Stimulated activated CD4-positive, alpha-beta T cell treated with anti-CD3 and anti-CD28 coated beads, Interleukin-1b, Interleukin-23, amount 100 ng/mL, for 24 hours (primary cell): ENCODE measurements around the gene IGSF3.
"Not testable (repeated sequence)": the region's sequence is repeated elsewhere in the genome, so short reads cannot be mapped to it uniquely, and the experiment has no call there.

Source experiments
- DNase-seq, 4 experiments: peaks; one replicate each; pipeline ENCODE4 v3.0.0-alpha.2; 2020; ENCODE audit warnings: low read depth in 4 of 4, low spot score in 1 of 4

Gene IGSF3

DNA sequence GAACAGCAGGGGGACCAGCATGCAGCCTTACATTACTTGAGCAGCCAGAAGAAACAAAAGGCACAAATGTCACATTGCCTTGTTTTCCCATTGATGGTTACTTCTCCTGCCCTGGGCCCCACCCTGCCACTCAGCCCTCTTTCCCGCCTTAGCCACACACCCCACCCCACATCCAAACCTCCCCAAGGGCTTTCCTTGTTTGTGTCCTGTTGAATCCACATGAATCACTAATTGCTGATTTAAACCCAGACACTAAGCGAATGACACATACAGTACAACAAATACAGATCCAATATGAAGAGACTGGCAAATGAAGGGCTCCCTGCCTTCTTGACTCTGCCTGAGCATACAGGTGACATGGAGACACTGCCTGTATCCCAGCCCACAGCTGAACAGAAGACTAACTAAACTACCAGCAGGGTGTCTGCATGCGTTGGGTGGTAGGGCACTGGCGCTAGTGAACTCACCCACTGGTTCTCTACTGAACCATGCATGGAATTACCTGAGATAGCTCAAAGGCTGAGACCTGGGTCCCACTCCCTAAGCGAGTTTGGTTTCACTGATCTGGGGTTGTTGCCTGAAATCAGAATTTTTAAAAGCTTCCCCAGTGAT is 3.1 kb downstream of the IGSF3 start:
- no peak for DNase-seq

DNA sequence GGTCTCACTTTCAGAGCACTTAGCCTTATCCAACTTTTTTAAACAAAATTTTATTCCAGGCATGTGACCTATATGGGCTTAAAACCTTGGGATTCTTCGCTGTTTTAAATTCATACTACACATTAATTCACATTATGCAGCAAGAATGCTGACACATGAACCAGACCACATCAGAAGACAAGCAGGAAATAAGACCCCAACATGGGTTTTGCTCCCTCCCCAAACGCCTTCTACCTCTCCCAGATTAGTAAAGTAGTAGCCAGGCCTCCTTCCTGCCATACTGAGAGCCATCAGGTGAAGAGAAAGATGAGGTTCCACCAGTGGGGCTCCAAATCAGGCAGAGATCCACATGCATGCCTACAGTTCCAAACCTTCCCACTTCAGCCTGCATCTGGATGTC is 3.7 kb downstream of the IGSF3 start:
- DNase-seq = no peak

DNA sequence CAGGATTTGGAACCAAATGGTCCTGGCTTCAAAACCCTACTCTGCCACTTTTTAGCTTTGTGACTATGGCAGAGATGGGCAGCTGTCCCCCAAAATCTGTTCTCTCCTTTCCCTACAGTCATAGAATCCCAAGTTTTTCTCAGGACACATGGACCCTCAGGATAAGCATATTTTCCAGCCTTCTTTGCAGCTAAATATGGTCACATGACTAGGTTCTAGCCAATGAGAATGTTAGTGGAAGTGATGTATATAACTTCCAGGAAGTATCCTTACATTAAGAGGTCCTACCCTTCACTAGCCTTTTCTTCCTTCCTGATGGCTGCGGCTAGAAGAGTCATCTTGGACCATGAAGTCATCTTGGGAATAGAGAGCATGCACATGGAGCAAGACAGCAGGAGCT is 5.9 kb downstream of the IGSF3 start:
- DNase-seq = no peak

DNA sequence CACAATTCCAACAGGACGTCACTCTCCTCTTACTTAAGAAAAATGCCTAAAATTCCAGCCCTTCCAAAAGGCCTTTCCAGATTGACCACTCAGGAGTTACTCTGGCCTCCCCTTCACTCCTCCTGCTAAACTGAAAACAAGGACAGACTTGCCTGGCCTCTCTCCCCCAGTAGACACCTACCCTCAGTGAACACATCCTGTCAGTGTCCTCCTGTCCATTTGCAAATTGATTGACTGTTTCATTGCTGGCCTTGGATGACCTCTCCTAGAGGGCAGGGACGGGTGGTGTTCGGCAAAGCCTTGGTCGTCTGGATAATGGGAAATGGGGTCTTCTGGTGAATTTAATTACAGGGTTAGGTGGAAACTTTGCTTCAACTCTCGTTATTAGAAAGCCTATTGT is 8.9 kb downstream of the IGSF3 start:
- DNase-seq = not testable (repeated sequence)

DNA sequence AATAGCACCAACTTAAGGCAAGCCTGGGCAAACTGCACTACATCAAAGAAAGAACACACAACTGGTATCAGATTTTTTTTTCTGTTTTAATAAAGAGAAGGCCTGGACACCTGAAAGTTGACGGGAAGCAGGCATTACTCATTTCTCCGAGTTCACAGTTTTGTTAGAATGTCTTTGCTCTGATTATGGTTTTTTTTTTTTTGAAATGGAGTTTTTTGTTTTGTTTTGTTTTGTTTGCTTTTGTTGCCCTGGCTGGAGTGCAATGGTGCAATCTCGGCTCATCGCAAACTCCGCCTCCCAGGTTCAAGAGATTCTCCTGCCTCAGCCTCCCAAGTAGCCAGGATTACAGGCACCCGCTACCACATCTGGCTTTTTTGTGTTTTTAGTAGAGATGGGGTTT is 9.7 kb downstream of the IGSF3 start:
- not testable (repeated sequence) for DNase-seq

DNA sequence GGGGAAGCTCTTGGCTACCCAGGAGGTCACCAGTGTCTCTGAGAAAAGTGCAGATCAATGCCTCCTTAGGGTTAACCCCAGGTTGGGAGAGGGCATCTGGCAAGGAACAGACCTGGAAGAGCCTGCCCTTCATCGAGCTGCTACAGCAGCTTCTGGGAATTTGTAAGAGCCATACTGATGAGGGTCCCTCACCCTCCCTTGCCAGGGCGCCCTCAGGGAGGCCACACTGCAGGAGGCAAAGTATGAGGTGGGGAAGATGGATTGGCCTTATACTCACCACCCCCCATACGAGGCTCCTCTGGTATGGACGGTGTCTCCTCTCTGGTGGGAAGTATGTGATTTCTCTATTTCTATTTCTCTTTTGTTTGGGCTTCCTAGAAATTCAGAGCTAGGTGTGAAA is 13.2 kb downstream of the IGSF3 start:
- no peak for DNase-seq

DNA sequence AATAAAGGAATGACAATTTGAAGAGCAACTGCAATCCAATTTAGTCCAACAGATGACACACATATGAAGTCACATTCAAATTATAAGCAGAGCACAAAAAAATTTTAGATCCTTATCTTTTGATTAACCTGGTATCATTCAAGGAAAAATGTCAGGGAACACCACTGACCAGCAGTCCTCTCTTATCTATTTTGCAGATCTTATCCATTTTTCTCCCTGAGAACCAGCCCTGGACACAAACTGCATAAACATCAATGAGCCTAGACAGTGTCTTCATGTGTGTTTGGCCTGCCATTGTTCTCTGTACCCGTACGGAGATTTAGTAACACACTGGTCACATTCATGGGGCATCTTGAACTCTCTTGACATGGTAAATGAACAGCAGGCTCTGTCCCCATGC is 14.9 kb downstream of the IGSF3 start:
- not testable (repeated sequence) for DNase-seq

DNA sequence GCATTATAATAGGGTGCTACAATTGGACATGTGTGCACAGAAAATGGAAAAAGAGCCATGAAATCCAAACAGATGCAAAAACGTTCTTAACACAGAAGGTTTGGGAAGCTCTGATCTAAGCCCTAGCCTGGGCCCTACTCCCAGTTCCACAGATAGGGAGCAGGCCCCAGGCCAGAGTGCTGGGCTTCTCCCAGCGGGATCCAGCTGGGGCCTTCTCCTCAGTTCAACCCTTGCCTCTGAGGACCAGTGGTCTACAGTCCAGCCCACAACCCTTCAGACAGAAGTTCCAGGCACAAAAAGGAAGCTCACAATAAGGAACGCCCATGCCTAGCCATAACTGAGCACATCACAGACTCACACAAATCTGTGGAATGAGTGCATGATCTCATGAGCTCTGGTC is 16.8 kb downstream of the IGSF3 start:
- not testable (repeated sequence) for DNase-seq

DNA sequence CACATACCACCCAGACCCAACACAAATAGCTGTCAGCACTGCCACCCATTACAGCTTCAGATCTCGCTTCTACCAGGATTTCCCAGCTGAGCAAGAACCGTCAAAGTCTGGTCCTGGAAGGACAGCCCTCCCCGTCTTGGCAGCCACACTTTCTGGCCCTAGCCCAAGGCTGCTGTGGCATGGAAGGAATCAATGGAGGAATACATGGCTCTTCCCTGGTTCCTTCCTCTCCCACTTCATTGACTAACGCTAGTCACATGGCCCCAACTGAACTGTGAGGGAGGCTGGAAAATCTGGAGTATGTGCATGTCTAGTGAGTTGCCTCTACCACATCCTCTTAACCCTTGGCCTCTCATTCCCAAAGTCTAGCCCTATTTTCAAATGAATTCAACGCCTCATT is 18.5 kb downstream of the IGSF3 start:
- DNase-seq = not testable (repeated sequence)

DNA sequence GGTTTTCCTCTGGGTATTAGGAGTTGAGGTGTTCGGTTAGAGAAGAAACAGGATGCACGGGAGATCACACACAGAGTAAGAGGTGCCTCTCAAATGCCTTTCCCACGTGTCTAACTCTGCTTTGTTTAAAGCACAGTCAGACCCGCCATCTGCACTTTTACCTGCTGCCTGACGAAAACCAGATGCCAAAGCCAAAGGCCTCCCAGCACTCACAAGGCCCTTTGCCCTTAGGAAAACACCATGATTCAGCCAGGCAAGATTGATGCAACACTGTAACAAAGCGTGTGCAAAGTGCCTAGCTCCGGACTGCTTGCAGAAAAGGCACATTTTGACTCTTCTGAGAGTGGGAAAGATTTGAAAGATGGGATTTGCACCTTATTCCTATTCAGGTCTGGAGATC is 19.2 kb downstream of the IGSF3 start:
- DNase-seq = not testable (repeated sequence)

DNA sequence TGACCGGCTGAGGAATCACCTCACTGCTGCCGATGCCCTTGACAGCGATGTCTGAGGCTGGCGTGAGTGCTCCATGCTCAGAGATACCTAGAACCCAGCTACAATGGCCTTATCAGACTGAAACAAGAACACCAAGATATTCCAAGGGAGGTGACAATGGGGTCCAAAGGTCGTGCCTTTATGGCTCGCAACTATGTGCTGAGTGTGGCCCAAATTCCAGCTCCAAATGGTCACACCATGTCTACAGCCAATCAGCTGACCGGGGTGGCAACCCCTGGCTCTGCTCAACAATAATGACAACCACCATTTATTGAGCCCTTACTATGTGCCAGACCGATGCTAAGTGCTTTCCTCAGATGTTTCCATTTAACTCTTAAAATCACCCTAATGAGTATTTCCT is 20.3 kb downstream of the IGSF3 start:
- not testable (repeated sequence) for DNase-seq

DNA sequence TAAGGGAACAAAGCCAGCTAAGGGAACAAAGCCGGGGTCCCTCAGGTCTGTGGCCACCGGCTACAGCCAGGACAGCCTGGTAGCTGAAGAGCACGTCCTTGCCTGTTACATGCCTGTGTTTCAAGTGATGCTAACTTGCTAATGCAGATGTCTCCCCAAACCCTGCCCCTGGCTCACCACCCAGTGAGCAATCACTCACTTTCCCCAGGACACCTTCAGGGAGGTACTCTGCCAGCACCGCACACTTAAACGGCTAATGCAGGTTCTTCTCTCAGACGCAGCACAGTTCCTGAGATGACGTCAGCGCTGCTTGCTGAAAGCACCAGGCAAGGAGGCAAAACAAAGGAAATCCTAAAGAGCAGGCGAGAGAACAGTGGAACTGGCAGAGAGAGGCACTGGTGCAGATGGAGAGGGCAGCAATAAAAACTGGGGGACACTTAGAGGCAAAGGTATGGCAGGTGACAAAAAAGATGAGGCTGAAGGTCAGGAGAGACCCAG is 20.8 kb downstream of the IGSF3 start:
- not testable (repeated sequence) for DNase-seq

DNA sequence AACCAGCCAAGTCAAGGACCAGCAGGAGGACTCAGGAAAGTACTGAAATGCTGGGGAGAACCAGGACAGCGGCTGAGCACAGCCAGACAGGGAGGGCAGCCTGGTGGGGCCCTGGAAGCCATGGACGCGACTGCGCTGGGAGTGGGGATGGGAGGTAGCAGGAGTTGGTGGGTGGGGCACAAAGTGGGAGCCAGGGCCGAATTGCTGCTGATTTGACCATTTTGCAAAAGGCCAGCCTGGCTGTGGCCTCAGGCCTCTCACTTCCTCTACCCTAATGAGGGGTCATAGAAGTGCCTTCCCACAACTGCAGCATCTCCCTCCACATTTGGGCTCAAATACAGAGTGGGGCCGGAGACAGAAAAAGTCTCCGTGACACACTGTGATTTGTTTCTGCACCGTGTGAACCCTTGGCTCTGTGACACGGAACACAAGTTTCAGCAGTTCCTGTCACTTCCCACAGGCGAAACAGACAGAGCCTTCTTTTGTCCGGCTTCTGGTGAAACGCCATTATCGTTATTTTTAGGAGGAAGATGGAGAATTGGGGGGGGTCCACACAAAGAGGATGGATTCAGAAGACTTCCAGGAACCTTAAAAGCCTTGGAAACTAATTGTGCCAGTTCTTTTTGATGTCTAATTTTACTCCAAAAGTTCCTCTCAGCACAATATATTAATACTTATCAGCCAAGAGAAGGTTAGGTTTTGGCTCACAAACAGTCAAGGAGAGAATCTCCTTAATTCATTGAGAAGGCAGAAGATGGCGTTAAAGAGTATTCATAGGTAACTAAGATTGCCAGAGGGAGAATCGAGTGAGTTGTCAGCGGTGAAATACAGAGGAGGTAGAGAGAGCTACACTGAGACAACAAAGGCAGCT is 21.5 kb downstream of the IGSF3 start:
- not testable (repeated sequence) for DNase-seq

DNA sequence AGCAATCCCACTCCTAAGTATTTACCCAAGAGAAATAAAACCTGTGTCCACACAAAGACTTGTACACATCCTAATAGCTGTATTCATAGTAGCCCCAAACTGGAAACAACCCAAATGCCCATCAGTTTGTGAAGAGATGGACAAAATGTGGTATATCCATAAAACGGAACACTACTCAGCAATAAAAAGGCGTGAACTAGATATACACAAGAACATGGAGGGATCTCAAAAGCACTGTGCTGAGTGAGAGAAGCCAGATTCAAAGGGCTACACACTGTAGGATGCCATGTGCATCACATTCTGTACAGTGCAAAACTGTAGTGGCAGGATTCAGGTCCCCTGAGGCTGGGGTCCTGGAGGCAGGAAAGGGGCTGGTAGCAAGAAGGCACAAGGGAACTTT is 22.5 kb downstream of the IGSF3 start:
- not testable (repeated sequence) for DNase-seq

DNA sequence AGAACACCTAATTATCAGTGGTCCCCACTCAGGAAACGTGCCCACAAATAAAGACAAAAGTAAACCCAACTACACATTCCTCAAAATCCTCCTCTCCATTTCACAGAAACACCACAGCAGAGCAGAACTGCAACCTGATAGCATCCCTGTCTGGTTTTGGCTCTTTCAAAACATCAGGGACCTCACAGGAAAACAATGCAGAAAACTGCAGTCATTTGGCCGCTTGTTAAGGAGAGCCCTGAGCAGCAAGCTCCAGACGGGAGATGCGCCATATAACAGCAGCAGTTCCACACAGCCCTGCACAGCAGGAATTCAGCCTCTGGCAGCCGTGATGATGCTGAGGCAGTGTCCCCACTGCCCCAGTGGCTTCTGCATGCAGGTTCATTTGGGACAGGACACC is 23.4 kb downstream of the IGSF3 start:
- not testable (repeated sequence) for DNase-seq

DNA sequence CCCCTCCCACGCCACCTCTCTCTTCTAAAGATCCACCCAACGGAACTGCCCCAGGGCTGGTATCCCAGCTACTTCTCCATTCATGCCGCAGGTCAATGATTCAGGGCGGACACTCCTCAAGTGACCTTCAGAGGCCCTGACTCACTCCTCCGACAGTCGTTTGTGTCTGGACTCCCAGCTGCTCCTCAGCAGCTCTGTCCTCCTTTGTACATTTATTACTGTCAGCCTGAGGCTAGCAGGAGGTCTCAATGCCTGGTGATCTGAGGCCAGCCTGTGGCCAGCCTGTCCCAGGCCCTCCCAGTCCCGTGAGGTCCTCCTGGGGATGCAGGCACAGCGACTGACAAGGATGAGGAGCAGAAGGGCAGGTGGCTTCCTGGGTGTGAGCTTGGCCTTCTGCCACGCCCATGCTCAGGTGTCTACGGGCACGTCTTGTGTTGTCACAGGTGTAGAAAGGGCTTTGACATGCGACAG is 24.2 kb downstream of the IGSF3 start:
- not testable (repeated sequence) for DNase-seq

DNA sequence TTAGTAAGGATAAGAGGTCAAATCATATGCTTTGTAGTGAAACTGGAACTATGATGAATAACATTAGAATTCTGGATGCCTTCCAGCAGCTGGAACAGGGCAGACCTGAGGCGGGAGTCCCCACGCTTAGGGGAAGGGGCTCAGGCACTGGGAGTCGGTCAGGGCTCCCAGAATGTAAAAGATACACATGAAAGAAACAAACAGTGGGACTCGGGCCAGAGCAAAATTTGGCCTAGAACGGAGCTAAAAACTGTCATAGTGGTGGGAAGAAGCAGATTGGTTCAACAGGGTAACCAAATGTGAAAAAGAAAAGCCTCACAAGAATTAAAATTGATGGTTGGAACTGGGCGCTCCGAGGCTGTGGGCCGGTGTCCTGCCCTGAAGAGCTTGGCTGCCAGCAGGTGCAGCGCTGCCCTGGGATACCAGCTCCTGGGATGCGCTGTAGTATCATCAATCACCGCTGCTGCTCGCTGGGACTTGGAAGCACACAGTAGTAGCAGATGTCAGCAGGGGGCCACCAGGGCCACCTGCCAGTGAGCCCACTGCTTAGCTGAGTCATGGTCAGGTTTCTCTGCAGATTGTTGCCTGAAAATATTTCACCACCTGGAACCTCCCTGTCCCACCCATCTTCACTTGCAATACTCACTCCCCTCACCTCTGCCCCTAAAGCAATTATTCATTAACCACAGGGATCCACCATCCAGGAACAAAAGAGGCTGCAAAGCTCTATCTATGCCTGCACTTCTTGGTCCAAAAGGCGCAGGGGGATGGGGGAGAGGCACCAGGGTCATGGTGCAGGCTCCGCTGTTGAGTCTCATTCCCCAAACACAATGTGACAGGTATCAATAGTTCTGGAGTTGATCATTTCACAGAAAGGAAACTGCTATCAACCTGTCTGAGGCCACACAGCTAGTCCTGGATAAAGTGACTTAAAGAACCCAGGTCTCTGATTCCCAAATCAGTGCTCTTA is 24.9 kb downstream of the IGSF3 start:
- not testable (repeated sequence) for DNase-seq

DNA sequence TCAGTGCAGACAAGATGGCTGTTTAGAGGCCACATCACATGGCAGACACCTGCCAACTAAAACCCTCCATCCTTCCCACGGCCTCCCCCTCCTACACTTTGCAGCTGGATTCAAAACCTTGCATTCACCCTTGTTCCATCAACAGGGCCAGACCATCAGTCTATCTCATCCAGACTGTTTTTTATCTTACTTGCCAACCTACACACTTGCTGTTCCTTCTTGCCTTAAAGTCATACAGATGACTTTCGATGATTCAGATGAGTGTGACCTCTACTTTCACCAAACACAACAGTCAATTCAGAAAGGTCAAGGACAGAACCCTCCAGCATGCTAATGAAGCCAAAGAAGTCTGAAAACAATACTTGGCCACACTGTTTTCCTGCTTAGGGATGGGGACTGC is 29.9 kb downstream of the IGSF3 start:
- not testable (repeated sequence) for DNase-seq

DNA sequence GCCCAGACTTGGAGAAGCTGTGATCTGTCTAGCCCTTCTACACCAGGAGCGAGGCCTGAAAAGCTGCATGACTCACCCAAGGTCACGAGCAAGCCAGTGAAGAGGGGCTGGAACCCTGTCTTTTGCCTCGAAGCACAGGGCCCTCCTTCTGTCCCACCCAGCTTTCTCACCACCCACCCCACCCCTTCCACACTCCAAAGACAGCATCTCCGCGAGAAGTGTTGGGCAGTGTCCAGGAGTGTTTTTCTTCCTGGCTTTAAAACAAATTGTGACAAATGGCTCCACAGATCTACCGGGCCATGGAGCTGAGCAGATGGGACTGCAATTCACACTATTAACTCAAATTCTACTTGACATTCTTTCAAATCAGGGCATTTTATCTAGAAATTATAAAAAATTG is 30.9 kb downstream of the IGSF3 start:
- not testable (repeated sequence) for DNase-seq

DNA sequence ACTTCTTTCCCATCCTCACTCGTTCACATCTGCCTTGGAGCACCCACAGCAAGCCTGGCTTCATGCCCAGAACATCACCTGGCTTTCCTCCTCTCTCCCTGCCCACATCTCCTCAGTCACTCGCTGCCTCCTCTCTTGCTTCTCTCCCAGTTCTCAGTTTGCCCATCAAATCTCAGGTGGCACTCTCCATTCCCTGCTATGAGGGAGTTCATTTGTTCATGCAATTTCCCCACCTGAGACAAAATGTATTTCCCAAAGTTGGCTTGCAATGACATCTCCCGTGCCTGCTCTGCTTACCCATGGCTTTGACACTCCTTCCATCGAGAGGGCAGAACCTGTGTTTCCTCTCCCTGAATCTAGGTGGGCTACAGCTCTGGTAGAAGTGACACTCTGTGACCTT is 33.1 kb downstream of the IGSF3 start:
- not testable (repeated sequence) for DNase-seq
